Right atrium auricular region (tissue), 2 donors: ENCODE data around the gene TTC39A. TPM values are rescaled to one million over a fixed set of nuclear protein-coding genes. Genes with fewer than 3 reads are reported as not detected.

Experiments
- DNase-seq: peaks from one replicate; pipeline ENCODE4 v3.0.0-alpha.2; 2019; ENCODE audit warnings: low spot score
- H3K27ac ChIP-seq, 2 donors: fragments of 200-600 bp; sonication (generic); 1 replicate in 1 of 2; 2 replicates in 1 of 2; pipeline ENCODE4 v1.5.1; 2016 to 2019
- H3K27me3 ChIP-seq, 2 donors: fragments of 200-600 bp; sonication (generic); one replicate each; pipeline versions ENCODE4 v1.5.1 to v1.6.0; 2017 to 2019
- H3K36me3 ChIP-seq: fragments of 200-600 bp; sonication (generic); one replicate; pipeline ENCODE4 v1.5.1; 2016
- H3K4me1 ChIP-seq, 2 donors: fragments of 200-600 bp; sonication (generic); one replicate each; pipeline versions ENCODE4 v1.5.1 to v1.6.0; 2017 to 2019
- H3K4me3 ChIP-seq, 2 donors: fragments of 200-600 bp; sonication (generic); 1 replicate in 1 of 2; 2 replicates in 1 of 2; pipeline ENCODE4 v1.5.1; 2017 to 2019; ENCODE audit warnings: mild to moderate bottlenecking in 1 of 2, moderate library complexity in 1 of 2
- H3K9me3 ChIP-seq, 2 donors: fragments of 200-600 bp; sonication (generic); one replicate each; pipeline ENCODE4 v1.5.1; 2019
- total RNA-seq, 2 donors: library from RNA; depleted of rRNA; stranded (reverse); fragments of >200 nt; gene quantifications; one replicate each; pipeline ENCODE4 v1.1.0, GENCODE V29; 2016
- TF ChIP-seq, protein P1 (sequence below), 2 donors: fragments of 200-600 bp; sonication (generic); IDR thresholded peaks; one replicate each; pipeline ENCODE4 v1.5.1; 2019; ENCODE audit warnings: antibody characterized with exemption in 2 of 2

The TTC39A gene
- 10 to 100 TPM; 14.9 to 33.7 TPM for total RNA-seq

DNA sequence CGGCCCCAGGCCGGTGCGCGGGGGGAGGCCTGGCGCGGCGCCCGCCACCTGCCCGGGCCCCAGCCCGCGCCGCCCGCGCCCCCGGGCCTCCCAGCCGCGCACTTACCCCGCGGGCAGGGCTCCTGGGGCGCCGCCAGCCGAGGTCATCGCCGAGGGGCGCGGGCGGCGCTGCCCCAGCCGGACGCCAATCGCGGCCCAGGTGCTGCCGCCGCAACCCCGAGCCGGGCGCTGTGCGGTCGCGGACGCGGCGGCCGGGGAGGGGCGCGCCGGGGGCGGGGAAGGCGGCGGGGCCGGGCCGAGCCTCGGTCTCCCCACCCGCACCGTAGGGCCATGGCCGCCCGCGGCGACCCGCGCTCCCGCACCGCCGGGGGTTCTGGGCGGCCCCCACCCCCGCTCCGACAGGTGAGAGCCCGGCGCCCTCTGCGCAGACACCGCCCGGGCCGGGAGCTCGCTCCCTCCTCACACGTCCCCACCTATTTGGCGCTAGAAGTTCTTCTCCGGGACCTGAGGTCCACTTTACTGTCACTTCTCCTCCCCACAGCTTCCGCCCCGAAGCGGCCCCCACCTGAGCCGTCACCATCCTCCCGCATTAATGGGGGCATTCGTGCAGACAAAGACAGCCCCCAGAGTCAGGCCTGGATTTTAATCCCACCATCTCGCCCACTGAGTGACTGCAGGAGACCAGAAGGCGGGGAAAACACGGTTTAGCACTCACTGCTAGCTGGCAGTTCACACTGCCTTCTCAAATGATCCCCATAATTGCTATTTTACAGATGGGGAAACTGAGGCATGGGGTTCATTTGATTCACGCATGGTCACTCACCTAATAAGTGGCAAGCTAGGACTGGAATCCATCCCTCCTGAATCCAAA lies at the start of gene TTC39A:
Gene TTC39A, minus strand, starts transcription at position 232 of the 871 bp plus-strand sequence. Its CDS starts 85 bp downstream, at position 147.
- TF ChIP-seq, protein P1, sequence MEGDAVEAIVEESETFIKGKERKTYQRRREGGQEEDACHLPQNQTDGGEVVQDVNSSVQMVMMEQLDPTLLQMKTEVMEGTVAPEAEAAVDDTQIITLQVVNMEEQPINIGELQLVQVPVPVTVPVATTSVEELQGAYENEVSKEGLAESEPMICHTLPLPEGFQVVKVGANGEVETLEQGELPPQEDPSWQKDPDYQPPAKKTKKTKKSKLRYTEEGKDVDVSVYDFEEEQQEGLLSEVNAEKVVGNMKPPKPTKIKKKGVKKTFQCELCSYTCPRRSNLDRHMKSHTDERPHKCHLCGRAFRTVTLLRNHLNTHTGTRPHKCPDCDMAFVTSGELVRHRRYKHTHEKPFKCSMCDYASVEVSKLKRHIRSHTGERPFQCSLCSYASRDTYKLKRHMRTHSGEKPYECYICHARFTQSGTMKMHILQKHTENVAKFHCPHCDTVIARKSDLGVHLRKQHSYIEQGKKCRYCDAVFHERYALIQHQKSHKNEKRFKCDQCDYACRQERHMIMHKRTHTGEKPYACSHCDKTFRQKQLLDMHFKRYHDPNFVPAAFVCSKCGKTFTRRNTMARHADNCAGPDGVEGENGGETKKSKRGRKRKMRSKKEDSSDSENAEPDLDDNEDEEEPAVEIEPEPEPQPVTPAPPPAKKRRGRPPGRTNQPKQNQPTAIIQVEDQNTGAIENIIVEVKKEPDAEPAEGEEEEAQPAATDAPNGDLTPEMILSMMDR (IDR thresholded peaks at IDR 0.05) = no peak
- no peaks in the 10 kb centered on the region for H3K9me3 ChIP-seq
- peaks cover 0 to 27% of the 10 kb centered on the region in 2 donors for H3K4me1 ChIP-seq
- H3K36me3 ChIP-seq = no peaks in the 10 kb centered on the region
- no peaks in the 10 kb centered on the region for H3K27me3 ChIP-seq
- DNase-seq = no peak
- H3K4me3 ChIP-seq = peak within 1 kb of the TSS; percentile 49 to 60
- peak within 1 kb of the TSS; percentile 83 to 90 for H3K27ac ChIP-seq

DNA sequence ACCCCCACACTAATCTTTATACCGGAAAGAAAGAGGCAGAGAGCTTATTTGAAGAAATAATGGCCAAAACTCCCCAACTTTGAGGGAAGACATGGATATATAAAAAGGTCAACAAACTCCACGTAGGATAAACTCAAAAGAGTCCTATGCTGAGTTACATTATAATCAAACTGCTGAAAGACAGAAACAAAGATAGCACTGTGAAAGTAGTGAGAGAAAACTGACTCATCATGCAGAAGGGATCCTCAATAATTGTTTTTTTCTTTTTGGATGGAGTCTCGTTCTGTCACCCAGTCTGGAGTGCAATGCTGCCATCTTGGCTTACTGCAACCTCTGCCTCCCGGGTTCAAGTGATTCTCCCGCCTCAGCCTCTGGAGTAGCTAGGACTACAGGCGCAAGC lies 48.5 kb upstream of the TTC39A start:
- H3K36me3 ChIP-seq = peaks cover 40% of the 10 kb centered on the region
- H3K27ac ChIP-seq = no peak overlapping the region
- peaks cover 0 to 5% of the 10 kb centered on the region in 2 donors for H3K9me3 ChIP-seq
- no peak for DNase-seq
- H3K4me1 ChIP-seq = no peaks in the 10 kb centered on the region
- TF ChIP-seq, protein P1 (IDR thresholded peaks at IDR 0.05) = no peak
- no peak overlapping the region for H3K4me3 ChIP-seq
- no peaks in the 10 kb centered on the region for H3K27me3 ChIP-seq

DNA sequence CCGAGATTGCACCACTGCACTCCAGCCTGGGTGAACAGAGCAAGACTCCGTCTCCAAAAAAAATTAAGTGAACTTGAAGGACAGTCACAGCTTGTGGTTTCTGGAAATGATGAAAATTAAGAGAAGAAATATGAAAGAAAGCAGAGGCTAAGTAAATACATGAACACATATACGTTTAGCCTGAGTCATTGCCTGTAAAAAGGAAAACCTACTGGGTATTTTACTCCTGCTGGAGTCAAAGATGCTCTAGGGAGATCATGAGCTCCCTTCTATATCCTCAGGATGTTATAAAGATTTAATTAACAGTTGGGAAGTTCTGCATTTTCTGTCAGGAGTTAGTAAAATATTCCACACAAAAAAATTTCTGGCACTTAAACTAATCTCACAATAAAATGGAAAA lies 43.5 kb upstream of the TTC39A start:
- Histone ChIP-seq H3K4me3 (no peak overlapping the region), H3K9me3 (no peaks in the 10 kb centered on the region), H3K27ac (no peak overlapping the region), H3K27me3 (no peaks in the 10 kb centered on the region), H3K36me3 (peaks cover 42% of the 10 kb centered on the region), H3K4me1 (no peaks in the 10 kb centered on the region)
- TF ChIP-seq, protein P1 (IDR thresholded peaks at IDR 0.05) = no peak
- no peak for DNase-seq

DNA sequence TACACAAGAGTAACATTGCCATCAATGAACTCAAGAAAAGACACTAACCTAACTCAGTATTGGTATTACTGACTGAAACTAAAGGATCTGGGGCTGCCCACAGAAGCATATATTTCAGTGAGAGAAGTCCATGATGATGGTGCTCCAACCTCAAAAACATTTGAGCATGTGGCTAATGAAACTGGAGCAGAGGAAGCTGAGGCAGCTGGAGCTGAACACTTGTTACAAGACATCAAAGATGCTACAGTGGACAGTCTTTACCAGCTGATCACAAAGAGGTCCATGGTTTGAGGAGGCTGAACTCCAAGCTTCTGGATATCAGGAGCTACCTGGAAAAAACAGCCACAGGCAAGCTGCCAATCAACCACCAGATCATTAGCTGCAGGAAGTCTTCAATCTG lies 42.2 kb upstream of the TTC39A start:
- H3K4me1 ChIP-seq = no peaks in the 10 kb centered on the region
- no peak overlapping the region for H3K27ac ChIP-seq
- H3K9me3 ChIP-seq = no peaks in the 10 kb centered on the region
- no peaks in the 10 kb centered on the region for H3K27me3 ChIP-seq
- TF ChIP-seq, protein P1 (IDR thresholded peaks at IDR 0.05) = no peak
- peaks cover 36% of the 10 kb centered on the region for H3K36me3 ChIP-seq
- no peak overlapping the region for H3K4me3 ChIP-seq
- DNase-seq = no peak

DNA sequence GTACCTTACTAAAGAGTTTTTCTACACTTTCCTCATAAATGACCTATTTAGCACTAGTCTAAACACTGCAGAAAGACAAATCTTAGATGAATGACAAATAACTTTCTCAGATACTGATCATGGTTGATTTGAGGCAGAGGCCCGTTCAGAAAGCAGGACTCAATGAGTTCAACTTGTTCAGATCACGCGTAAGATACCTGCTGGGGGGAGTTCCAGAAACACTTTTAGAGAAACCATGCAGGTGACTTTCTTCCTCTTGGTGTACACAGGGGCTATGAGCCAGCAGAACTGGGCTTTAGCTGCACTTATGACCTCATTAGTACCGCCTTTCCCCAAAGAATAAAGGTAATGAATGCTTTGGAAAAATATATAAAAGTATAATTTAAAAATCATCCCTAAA lies 38.8 kb upstream of the TTC39A start:
- Histone ChIP-seq H3K4me1 (no peaks in the 10 kb centered on the region), H3K27ac (no peak overlapping the region), H3K36me3 (peaks cover 40% of the 10 kb centered on the region), H3K4me3 (no peak overlapping the region), H3K9me3 (no peaks in the 10 kb centered on the region), H3K27me3 (no peaks in the 10 kb centered on the region)
- TF ChIP-seq, protein P1 (IDR thresholded peaks at IDR 0.05) = no peak
- no peak for DNase-seq
